ENCODE results near the gene STK11IP.

STK11IP gene

GRCh38 chr2:219661197-219661954 lies 63.7 kb downstream of the STK11IP start:
- DNase-seq, result peak; percentile 91

- peak; percentile 94 for DNase-seq
Observed at GRCh38 chr2:219661955-219662395, 64.3 kb downstream of the STK11IP start.

DNA sequence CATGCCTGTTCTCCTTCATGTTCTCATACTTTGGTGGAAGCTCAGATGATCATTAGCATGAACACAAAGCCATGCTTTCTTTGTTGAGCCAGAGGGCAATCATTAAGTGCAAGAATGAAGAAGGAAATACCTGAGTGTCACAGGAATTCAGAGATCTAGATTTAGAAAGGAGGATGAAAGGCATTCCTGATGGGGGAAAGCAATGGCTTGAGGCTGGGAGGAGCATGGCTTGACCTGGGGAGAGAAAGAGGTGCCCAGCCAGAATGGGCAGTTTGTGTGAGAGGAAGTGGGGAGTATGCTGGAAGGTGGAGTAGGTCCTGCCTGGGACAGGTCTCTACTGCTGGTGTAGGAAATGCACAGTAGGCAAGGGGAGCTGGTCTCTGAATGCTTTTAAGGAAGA lies 64.9 kb downstream of the STK11IP start:
- DNase-seq, result peak; percentile 71

GRCh38 chr2:219663116-219663762 lies 65.6 kb downstream of the STK11IP start:
- DNase-seq, result no peak

DNA sequence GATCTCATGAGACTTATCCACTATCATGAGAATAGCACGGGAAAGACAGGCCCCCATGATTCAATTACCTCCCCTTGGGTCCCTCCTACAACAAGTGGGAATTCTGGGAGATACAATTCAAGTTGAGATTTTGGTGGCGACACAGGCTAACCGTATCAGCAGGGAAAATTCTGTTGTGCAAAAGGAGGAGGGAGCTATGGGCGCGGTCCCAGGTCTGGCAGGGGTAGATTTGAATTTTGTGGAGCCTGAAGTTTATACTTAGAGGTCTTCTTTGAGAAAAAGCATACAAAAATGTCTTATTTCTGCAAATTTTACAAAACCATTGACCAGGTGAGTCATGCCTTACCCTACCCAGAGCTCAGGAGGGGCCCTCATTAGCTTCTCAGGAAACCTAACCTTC lies 66.4 kb downstream of the STK11IP start:
- no peak for DNase-seq

DNA sequence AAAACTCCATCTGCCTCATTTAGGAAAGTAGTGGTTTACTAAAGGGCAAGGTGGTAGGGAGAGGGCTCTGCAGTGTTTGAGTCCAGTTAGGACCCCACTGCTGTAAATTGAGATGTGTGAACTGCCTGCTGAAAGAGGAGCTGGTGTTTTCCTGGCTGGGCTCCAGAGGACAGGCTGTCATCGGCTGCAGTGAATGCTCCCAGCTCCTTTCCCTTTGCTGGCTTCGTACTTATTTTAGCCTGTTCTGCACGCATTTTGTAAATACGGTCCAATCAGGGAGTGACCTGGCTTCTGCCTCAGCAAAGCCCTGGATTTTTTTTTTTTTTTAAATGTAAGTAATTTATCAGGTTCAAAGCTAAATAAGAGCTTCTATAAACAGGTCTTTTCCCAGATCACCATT lies 67.3 kb downstream of the STK11IP start:
- DNase-seq, result no peak

GRCh38 chr2:219665926-219666325 lies 68.3 kb downstream of the STK11IP start:
- no peak for DNase-seq

Measured in NCI-H226 (cell line).